HEK293T (cell line): ENCODE results near the gene PERM1.

ENCODE experiments used
- BHLHE40 ChIP-seq: fragments of 450-650 bp; IDR thresholded peaks from 2 replicates; pipeline ENCODE4 v1.6.1; 2016; ENCODE audit warnings: mild to moderate bottlenecking, moderate library complexity, borderline replicate concordance
- PKNOX1 ChIP-seq: fragments of 450-650 bp; IDR thresholded peaks from 2 replicates; pipeline ENCODE4 v1.6.1; 2016

DNA sequence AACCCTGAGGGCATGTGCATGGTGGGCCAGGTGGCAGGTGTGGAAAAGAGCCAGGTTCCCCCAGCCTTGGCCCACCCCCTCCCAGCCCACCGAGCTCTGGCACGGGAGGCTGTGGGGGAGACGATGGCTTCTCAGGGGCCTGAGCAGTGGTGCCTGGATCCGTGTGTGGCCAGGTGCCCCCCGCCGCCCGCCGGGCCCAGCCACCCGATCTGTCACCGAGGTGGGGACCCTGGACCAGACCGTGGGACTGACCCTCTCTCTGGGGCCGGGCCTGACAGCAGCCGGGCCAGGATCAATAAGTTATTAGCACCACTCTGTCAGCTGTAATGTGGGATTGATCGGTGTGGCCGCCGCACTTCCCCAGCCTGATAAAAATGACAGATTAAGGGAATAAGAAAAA is 44.4 kb downstream of the PERM1 start:
- TF ChIP-seq PKNOX1 (no peak), BHLHE40 (no peak)
